ENCODE measurements around the gene C21orf58.

DNA sequence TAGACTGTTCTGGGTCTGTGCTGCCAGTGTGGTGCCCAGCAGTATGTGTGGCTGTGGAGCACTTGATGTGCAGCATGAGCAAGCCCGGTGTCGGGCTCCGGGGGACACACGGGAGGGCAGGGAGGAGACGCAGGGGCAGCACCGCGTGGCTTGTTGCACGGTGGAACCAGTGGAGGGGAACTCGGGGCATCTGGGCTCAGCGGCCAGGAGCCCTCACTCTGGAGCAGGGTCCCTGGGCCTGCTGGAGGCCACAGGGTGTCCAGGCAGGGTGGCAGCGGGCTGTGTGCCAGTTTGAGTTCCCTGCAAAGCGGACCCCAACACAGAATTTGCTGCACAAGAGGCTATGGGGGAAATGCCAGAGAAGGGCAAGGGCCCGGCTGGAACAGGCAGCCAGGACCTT, 30.8 kb upstream of the C21orf58 start:
- TF ChIP-seq, protein P1, sequence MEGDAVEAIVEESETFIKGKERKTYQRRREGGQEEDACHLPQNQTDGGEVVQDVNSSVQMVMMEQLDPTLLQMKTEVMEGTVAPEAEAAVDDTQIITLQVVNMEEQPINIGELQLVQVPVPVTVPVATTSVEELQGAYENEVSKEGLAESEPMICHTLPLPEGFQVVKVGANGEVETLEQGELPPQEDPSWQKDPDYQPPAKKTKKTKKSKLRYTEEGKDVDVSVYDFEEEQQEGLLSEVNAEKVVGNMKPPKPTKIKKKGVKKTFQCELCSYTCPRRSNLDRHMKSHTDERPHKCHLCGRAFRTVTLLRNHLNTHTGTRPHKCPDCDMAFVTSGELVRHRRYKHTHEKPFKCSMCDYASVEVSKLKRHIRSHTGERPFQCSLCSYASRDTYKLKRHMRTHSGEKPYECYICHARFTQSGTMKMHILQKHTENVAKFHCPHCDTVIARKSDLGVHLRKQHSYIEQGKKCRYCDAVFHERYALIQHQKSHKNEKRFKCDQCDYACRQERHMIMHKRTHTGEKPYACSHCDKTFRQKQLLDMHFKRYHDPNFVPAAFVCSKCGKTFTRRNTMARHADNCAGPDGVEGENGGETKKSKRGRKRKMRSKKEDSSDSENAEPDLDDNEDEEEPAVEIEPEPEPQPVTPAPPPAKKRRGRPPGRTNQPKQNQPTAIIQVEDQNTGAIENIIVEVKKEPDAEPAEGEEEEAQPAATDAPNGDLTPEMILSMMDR (conservative IDR thresholded peaks at IDR 0.05; ENCODE audit: low read depth, low read length), result no peak
- TF ChIP-seq EZH2phosphoT487 (IDR thresholded peaks at IDR 0.05; ENCODE audit: borderline replicate concordance, low read length) (no peak), EZH2 (IDR thresholded peaks at IDR 0.05; ENCODE audit: low read length, unreplicated experiment) (no peak)
